Airway epithelial cell (primary cell): ENCODE measurements around the gene CDH7. TPM values are rescaled to one million over a fixed set of nuclear protein-coding genes. Genes with fewer than 3 reads are reported as not detected.

Experiments used
- total RNA-seq: library from RNA; depleted of rRNA; stranded (reverse); fragments of >200 nt; gene quantifications from 2 replicates; pipeline ENCODE4 v1.2.3, GENCODE V29; 2015

Gene CDH7, protein sequence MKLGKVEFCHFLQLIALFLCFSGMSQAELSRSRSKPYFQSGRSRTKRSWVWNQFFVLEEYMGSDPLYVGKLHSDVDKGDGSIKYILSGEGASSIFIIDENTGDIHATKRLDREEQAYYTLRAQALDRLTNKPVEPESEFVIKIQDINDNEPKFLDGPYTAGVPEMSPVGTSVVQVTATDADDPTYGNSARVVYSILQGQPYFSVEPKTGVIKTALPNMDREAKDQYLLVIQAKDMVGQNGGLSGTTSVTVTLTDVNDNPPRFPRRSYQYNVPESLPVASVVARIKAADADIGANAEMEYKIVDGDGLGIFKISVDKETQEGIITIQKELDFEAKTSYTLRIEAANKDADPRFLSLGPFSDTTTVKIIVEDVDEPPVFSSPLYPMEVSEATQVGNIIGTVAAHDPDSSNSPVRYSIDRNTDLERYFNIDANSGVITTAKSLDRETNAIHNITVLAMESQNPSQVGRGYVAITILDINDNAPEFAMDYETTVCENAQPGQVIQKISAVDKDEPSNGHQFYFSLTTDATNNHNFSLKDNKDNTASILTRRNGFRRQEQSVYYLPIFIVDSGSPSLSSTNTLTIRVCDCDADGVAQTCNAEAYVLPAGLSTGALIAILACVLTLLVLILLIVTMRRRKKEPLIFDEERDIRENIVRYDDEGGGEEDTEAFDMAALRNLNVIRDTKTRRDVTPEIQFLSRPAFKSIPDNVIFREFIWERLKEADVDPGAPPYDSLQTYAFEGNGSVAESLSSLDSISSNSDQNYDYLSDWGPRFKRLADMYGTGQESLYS
- total RNA-seq = not detected in 2 replicates

DNA sequence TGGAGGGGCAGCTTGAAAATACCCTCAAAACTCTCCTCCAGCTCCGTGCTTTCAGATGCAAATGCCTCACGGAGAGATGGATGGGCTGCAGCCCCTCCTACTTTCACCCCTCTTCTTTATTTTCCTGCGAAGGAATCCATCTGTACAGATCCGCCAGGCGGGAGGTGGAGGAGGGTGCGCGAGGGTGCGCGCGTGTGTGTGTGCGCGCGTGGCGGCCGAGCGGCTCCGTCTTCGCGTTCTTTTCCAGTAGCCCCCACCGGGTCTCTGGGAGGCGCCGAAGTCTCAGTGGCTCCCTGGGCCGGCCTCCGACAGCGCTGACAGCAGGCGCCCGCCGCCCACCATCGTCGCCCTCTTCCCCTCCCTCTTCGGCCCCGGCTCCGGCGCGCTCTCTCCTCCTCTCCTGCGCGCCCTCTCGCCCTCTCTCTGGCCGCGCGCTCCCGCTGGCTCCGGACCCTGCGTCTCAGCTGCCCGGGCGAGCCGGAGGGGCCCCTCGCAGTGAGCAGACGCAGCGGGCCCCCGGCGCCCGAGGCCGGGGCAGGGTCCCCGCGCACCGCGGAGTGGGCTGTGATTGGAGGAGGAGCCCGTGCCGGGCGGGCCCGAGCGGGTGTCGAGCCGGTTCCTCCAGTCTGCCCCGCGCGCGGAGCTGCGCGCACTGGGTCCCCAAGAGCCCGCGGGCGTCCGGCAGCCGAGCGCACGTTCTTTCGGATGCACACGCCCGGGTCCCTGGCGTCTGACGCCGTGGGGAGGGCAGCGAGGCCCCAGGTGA lies at the start of gene CDH7:
Gene CDH7 (plus strand): TSS at position 624 of the 766 bp plus-strand sequence. CDS start 11,831 bp downstream, outside the sequence.

